ENCODE results near the gene CCDC112.

GRCh38 chr5:115338851-115339250 lies 42.4 kb upstream of the CCDC112 start:
- TF ChIP-seq EZH2phosphoT487 (IDR thresholded peaks at IDR 0.05; ENCODE audit: unreplicated experiment) (no peak), EZH2 (IDR thresholded peaks at IDR 0.05; ENCODE audit: low read depth, unreplicated experiment) (no peak), CTCF (conservative IDR thresholded peaks at IDR 0.05; ENCODE audit: low read depth in 2 of 2) (no peak), CREB1 (CRISPR knock-in tag; IDR thresholded peaks at IDR 0.05; ENCODE audit: low read depth) (no peak), POLR2AphosphoS5 (IDR thresholded peaks at IDR 0.05; ENCODE audit: low read depth) (no peak), ETS1 (IDR thresholded peaks at IDR 0.05) (no peak), NANOG (IDR thresholded peaks at IDR 0.05; ENCODE audit: borderline replicate concordance) (no peak), REST (IDR thresholded peaks at IDR 0.05; ENCODE audit: unreplicated experiment) (no peak), ZNF331 (CRISPR knock-in tag; IDR thresholded peaks at IDR 0.05; ENCODE audit: low read depth) (no peak)

All from GM23338 (cell line).